Measurements from ENCODE around the gene SUFU.

DNA sequence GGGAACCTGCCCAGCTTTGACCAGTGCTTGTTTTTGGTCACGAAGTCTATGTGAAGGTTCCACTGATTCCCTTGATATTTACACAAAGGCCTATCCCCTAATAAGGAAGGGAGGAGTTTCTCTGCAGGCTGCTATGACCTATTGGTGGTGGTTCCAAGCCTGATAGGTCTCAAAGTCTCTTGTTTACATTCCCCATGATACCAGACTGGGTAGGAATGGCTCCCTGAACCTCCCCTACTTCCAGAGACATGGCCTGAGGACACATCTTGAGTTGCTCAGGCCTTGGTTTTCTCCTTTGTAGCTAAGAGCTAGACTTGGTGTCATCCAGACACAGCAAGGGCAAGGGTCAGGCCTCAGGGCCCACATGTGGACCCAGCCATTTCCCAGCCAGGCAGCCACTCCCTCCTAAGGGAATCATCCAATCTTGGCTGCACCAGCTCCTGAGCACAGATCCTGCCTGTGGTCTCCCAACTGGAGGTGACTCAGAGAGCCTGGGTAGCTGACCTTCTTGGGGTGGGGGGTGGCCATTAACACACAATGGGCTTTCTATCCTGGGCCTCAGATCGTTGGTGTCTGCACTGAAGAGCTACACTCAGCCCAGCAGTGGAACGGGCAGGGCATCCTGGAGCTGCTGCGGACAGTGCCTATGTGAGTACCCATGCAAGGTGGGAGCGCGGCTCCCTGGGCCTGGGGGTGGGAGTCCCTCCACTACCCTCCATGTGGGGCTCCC lies 89.5 kb downstream of the SUFU start:
- TF ChIP-seq, protein P1, sequence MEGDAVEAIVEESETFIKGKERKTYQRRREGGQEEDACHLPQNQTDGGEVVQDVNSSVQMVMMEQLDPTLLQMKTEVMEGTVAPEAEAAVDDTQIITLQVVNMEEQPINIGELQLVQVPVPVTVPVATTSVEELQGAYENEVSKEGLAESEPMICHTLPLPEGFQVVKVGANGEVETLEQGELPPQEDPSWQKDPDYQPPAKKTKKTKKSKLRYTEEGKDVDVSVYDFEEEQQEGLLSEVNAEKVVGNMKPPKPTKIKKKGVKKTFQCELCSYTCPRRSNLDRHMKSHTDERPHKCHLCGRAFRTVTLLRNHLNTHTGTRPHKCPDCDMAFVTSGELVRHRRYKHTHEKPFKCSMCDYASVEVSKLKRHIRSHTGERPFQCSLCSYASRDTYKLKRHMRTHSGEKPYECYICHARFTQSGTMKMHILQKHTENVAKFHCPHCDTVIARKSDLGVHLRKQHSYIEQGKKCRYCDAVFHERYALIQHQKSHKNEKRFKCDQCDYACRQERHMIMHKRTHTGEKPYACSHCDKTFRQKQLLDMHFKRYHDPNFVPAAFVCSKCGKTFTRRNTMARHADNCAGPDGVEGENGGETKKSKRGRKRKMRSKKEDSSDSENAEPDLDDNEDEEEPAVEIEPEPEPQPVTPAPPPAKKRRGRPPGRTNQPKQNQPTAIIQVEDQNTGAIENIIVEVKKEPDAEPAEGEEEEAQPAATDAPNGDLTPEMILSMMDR (IDR thresholded peaks at IDR 0.05): no peak
- TF ChIP-seq POLR2A (IDR thresholded peaks at IDR 0.05): no peak

Measured in Peyer's patch (tissue), 4 donors.